ENCODE data around the gene USP37.

Gene USP37, protein sequence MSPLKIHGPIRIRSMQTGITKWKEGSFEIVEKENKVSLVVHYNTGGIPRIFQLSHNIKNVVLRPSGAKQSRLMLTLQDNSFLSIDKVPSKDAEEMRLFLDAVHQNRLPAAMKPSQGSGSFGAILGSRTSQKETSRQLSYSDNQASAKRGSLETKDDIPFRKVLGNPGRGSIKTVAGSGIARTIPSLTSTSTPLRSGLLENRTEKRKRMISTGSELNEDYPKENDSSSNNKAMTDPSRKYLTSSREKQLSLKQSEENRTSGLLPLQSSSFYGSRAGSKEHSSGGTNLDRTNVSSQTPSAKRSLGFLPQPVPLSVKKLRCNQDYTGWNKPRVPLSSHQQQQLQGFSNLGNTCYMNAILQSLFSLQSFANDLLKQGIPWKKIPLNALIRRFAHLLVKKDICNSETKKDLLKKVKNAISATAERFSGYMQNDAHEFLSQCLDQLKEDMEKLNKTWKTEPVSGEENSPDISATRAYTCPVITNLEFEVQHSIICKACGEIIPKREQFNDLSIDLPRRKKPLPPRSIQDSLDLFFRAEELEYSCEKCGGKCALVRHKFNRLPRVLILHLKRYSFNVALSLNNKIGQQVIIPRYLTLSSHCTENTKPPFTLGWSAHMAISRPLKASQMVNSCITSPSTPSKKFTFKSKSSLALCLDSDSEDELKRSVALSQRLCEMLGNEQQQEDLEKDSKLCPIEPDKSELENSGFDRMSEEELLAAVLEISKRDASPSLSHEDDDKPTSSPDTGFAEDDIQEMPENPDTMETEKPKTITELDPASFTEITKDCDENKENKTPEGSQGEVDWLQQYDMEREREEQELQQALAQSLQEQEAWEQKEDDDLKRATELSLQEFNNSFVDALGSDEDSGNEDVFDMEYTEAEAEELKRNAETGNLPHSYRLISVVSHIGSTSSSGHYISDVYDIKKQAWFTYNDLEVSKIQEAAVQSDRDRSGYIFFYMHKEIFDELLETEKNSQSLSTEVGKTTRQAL
- total RNA-seq = 51.8 to 97.6 (median 74.2) reads per million in 9 experiments

- Mint-ChIP-seq H3K9me3 (no peaks in the 10 kb centered on the region), H3K27me3 (no peaks in the 10 kb centered on the region), H3K4me1 (ENCODE audit: low read depth in 2 of 2) (peaks cover 41 to 47% of the 10 kb centered on the region in 2 donors), H3K36me3 (ENCODE audit: insufficient read depth) (peaks cover 45% of the 10 kb centered on the region), H3K4me3 (peak within 1 kb of the TSS; percentile 89 to 94), H3K27ac (peak within 1 kb of the TSS; percentile 94 to 99)
- DNase-seq = peak; percentile 100
- ATAC-seq (replicated peaks) = peak; percentile 83
These were observed at the start of gene USP37, which contains the start of gene CNOT9 for GRCh38 chr2:218568190-218569037. TSS of gene USP37 (minus strand) at chr2:218568351. CDS start at chr2:218558653, 9,698 bp downstream. TSS of gene CNOT9 (plus strand) at chr2:218568839. CDS start at chr2:218568955, 116 bp downstream.

DNA sequence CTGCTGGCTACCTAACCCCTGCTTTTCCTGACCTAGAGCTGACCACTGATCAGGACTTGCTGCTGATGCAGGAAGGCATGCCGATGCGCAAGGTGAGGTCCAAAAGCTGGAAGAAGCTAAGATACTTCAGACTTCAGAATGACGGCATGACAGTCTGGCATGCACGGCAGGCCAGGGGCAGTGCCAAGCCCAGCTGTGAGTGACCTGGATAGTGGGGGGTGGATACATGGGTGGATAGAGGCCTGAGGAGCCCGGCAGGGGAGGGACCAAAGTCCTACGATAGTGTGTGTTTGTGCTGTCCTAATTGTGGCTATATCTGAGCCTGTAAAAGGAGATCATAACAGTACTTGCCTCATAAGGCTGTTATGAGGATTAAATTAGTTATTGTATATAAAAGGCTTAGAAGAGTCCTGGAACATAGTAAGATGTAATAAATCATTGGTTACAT lies 47.7 kb upstream of the USP37 start:
- Mint-ChIP-seq H3K4me3 (no peak overlapping the region), H3K27ac (no peak overlapping the region), H3K9me3 (no peaks in the 10 kb centered on the region), H3K36me3 (ENCODE audit: insufficient read depth) (no peaks in the 10 kb centered on the region), H3K27me3 (peaks cover 0 to 9% of the 10 kb centered on the region in 2 donors), H3K4me1 (ENCODE audit: low read depth in 2 of 2) (no peaks in the 10 kb centered on the region)
- ATAC-seq (replicated peaks) (no peak), DNase-seq (no peak)

DNA sequence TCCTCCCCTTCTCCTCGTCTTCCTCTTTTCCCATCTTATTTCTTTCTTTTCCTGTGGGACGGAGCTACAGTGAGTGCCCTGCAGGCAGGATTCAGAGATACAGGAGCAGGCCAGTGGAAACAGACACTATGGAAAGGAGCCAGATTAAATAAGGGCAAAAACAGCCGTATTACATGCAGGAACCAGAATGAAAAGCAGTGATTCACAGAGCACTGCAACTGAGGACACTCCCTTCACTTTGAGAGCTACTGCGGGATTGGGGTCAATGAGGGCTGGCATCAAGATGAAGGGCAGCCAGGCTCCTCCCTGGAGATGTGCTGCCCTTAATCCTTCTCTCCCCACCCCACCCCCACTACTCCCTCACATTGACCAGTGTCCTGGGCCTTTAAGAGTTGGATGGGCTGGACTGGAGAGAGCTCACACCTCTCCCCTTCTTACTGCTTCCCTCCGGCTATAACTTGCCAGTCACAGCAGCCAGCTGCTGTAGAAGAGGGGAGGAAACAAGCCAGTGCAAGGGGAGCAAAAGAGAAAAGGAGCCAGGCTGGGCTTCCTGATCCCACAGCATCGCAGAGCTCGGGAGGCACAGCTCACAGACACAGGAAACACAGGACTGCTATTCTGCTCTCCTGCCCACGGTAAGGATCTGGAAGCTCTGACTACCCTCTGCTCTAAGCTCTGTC lies 39.4 kb upstream of the USP37 start, which contains the start of gene PLCD4:
Gene PLCD4, plus strand, starts transcription at position 464 of the 680 bp plus-strand sequence. CDS start 7,841 bp downstream, outside the sequence.
- H3K36me3 Mint-ChIP-seq (ENCODE audit: insufficient read depth) = no peaks in the 10 kb centered on the region
- H3K9me3 Mint-ChIP-seq = no peaks in the 10 kb centered on the region
- H3K27me3 Mint-ChIP-seq = peaks cover 36 to 42% of the 10 kb centered on the region in 2 donors
- no peaks in the 10 kb centered on the region for H3K4me1 Mint-ChIP-seq (ENCODE audit: low read depth in 2 of 2)
- H3K27ac Mint-ChIP-seq = no peak within 1 kb of the TSS
- DNase-seq = no peak
- H3K4me3 Mint-ChIP-seq = no peak within 1 kb of the TSS
- no peak for ATAC-seq (replicated peaks)

GRCh38 chr2:218605432-218605831 lies 37.3 kb upstream of the USP37 start:
- Mint-ChIP-seq H3K9me3 (no peaks in the 10 kb centered on the region), H3K27ac (no peak overlapping the region), H3K36me3 (ENCODE audit: insufficient read depth) (no peaks in the 10 kb centered on the region), H3K4me3 (no peak overlapping the region), H3K4me1 (ENCODE audit: low read depth in 2 of 2) (no peaks in the 10 kb centered on the region), H3K27me3 (peaks cover 27 to 42% of the 10 kb centered on the region in 2 donors)
- DNase-seq (no peak), ATAC-seq (replicated peaks) (no peak)

- peaks cover 3 to 6% of the 10 kb centered on the region in 2 donors for H3K4me1 Mint-ChIP-seq (ENCODE audit: low read depth in 2 of 2)
- H3K4me3 Mint-ChIP-seq = no peak overlapping the region
- H3K27ac Mint-ChIP-seq = no peak overlapping the region
- no peaks in the 10 kb centered on the region for H3K27me3 Mint-ChIP-seq
- DNase-seq (no peak), ATAC-seq (replicated peaks) (no peak)
- no peaks in the 10 kb centered on the region for H3K9me3 Mint-ChIP-seq
- peaks cover 90% of the 10 kb centered on the region for H3K36me3 Mint-ChIP-seq (ENCODE audit: insufficient read depth)
These were observed 17.4 kb upstream of the USP37 start for GRCh38 chr2:218585541-218585940.

- H3K27me3 Mint-ChIP-seq = no peaks in the 10 kb centered on the region
- H3K27ac Mint-ChIP-seq = no peak overlapping the region
- no peak overlapping the region for H3K4me3 Mint-ChIP-seq
- no peak for DNase-seq
- ATAC-seq (replicated peaks) = no peak
- H3K4me1 Mint-ChIP-seq (ENCODE audit: low read depth in 2 of 2) = peaks cover 3 to 6% of the 10 kb centered on the region in 2 donors
- H3K36me3 Mint-ChIP-seq (ENCODE audit: insufficient read depth) = peaks cover 85% of the 10 kb centered on the region
- no peaks in the 10 kb centered on the region for H3K9me3 Mint-ChIP-seq
These were observed 16.1 kb upstream of the USP37 start for GRCh38 chr2:218583983-218584850.

DNA sequence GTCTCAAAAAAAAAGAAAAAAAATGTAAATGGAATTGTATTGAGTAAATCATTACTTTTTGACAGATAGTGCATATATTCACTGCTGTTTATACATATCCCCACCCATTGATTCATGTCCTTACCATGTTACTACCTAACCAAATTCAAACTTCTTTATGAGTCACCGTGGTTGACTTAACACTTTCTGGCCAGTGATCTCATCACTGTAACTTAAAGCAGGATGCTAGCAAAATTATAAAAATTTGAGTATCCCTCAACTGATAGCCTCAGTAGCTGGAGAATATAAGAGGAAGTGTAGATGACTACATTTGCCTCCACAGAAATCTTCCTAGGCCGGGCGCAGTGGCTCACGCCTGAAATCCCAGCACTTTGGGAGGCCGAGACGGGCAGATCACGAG lies 13.9 kb upstream of the USP37 start:
- ATAC-seq (replicated peaks) (peak; percentile 31), DNase-seq (no peak)
- Mint-ChIP-seq H3K27ac (peak overlapping the region in 1 of 2 donors; percentile 71), H3K4me1 (ENCODE audit: low read depth in 2 of 2) (peaks cover 14 to 23% of the 10 kb centered on the region in 2 donors), H3K27me3 (no peaks in the 10 kb centered on the region), H3K9me3 (no peaks in the 10 kb centered on the region), H3K4me3 (no peak overlapping the region), H3K36me3 (ENCODE audit: insufficient read depth) (peaks cover 64% of the 10 kb centered on the region)

GRCh38 chr2:218578272-218578877 lies 10.2 kb upstream of the USP37 start:
- Mint-ChIP-seq H3K9me3 (no peaks in the 10 kb centered on the region), H3K36me3 (ENCODE audit: insufficient read depth) (peaks cover 63% of the 10 kb centered on the region), H3K27me3 (no peaks in the 10 kb centered on the region), H3K4me3 (no peak overlapping the region), H3K27ac (peak overlapping the region; percentile 35 to 52), H3K4me1 (ENCODE audit: low read depth in 2 of 2) (peaks cover 14 to 34% of the 10 kb centered on the region in 2 donors)
- DNase-seq (no peak), ATAC-seq (replicated peaks) (no peak)

DNA sequence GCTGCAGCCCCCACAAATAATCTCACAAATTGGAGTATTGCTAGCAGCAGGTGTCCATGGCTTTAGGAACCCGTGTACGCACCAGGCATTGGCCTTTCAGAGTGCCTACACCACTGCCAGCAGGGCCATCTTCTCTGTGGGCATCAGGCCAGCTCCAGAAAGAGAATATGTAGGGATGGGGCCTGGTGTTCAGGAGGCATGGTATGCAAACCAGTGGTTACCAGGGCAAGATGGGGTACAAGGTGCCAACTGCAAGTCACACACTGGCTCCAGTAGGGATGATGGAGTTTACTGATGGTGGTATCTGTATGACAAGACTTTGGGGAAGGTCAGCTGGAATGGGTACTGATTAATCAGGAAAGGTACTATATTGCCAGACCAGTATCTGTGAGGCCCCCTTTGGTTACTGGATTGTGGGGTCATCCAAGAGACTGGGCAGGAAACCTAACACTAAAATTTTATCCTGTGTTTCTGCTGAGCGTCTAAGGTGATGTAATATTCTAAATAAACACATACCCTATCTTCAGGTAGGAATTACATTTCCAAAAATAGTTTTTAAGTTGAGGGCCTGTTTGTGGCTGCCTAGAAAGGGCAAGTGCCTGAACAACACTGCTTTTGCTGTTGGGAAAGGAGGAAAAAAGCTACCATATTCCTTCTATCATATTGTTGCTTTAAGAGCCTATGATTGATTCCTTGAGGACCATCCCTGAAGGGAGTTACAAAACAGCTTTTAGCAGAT lies 9.5 kb upstream of the USP37 start:
- no peaks in the 10 kb centered on the region for H3K9me3 Mint-ChIP-seq
- H3K27ac Mint-ChIP-seq = peak overlapping the region in 1 of 2 donors; percentile 52
- H3K36me3 Mint-ChIP-seq (ENCODE audit: insufficient read depth) = peaks cover 63% of the 10 kb centered on the region
- ATAC-seq (replicated peaks) (no peak), DNase-seq (no peak)
- no peak overlapping the region for H3K4me3 Mint-ChIP-seq
- peaks cover 13 to 30% of the 10 kb centered on the region in 2 donors for H3K4me1 Mint-ChIP-seq (ENCODE audit: low read depth in 2 of 2)
- H3K27me3 Mint-ChIP-seq = no peaks in the 10 kb centered on the region

DNA sequence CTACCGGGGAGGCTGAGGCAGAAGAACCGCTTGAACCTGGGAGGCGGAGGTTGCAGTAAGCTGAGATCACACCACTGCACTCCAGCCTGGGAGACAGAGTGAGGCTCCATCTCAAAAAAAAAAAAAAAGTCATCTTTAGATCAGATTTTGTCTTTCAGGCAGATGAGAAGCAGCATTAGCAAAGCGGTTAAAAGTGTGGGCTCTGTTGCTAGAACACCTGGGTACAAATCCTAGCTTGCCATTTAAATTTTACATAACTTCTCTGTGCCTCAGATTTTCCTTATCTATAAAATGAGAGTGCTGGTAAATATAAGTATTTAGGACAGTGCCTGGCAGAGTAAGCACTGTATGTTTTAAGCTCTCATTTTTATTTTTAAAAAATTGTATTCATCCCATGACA lies 8.7 kb upstream of the USP37 start:
- Mint-ChIP-seq H3K4me3 (no peak overlapping the region), H3K36me3 (ENCODE audit: insufficient read depth) (peaks cover 62% of the 10 kb centered on the region), H3K27ac (no peak overlapping the region), H3K27me3 (no peaks in the 10 kb centered on the region), H3K4me1 (ENCODE audit: low read depth in 2 of 2) (peaks cover 15 to 36% of the 10 kb centered on the region in 2 donors), H3K9me3 (no peaks in the 10 kb centered on the region)
- DNase-seq (no peak), ATAC-seq (replicated peaks) (no peak)

GRCh38 chr2:218570850-218571249 lies 2.7 kb upstream of the USP37 start:
- peaks cover 37 to 52% of the 10 kb centered on the region in 2 donors for H3K4me1 Mint-ChIP-seq (ENCODE audit: low read depth in 2 of 2)
- no peaks in the 10 kb centered on the region for H3K9me3 Mint-ChIP-seq
- ATAC-seq (replicated peaks) (no peak), DNase-seq (no peak)
- peaks cover 65% of the 10 kb centered on the region for H3K36me3 Mint-ChIP-seq (ENCODE audit: insufficient read depth)
- H3K27me3 Mint-ChIP-seq = no peaks in the 10 kb centered on the region
- H3K27ac Mint-ChIP-seq = peak overlapping the region; percentile 94 to 99
- peak overlapping the region; percentile 89 to 94 for H3K4me3 Mint-ChIP-seq
